Body of pancreas (tissue), 4 donors: ENCODE measurements around the gene ITPK1. TPM values are rescaled to one million over a fixed set of nuclear protein-coding genes. Genes with fewer than 3 reads are reported as not detected.

ENCODE experiments used
- ATAC-seq: fragments of 150-250 bp; one replicate; pipeline ENCODE4 v1.9.1; 2016
- DNase-seq, 4 donors: peaks; one replicate each; pipeline ENCODE4 v3.0.0-alpha.2; 2019
- H3K27ac ChIP-seq, 4 donors: fragments of 200-600 bp; sonication (generic); 1 replicate in 3 of 4; 2 replicates in 1 of 4; pipeline versions ENCODE4 v1.5.1 to v1.6.1; 2016 to 2019; ENCODE audit warnings: mild to moderate bottlenecking in 1 of 4, mixed read lengths in 1 of 4, moderate library complexity in 1 of 4
- H3K27me3 ChIP-seq, 2 donors: fragments of 200-600 bp; sonication (generic); one replicate each; pipeline ENCODE4 v1.6.0; 2016; ENCODE audit warnings: mild to moderate bottlenecking in 1 of 2
- H3K36me3 ChIP-seq, 2 donors: fragments of 200-600 bp; sonication (generic); replicated peaks in 1 of 2; 2 replicates each; pipeline ENCODE4 v1.5.1; 2016; ENCODE audit warnings: low read depth in 2 of 2; ENCODE audit not compliant: insufficient read depth in 1 of 2
- H3K4me1 ChIP-seq: fragments of 200-600 bp; sonication (generic); one replicate; pipeline ENCODE4 v1.6.0; 2016
- H3K4me3 ChIP-seq, 2 donors: fragments of 200-600 bp; sonication (generic); 1 replicate in 1 of 2; 2 replicates in 1 of 2; pipeline ENCODE4 v1.5.1; 2016 to 2019
- H3K9me3 ChIP-seq, 3 donors: fragments of 200-600 bp; sonication (generic); 1 replicate in 2 of 3; 2 replicates in 1 of 3; pipeline ENCODE4 v1.5.1; 2016
- POLR2A ChIP-seq, 3 donors: fragments of 450-650 bp; IDR thresholded peaks; one replicate each; pipeline ENCODE4 v1.6.1; 2016; ENCODE audit warnings: antibody characterized with exemption in 3 of 3, mild to moderate bottlenecking in 2 of 3
- WGBS, 2 donors: methylation state at CpG; one replicate each; pipeline ENCODE4 v1.1.5; 2017; 5-methylcytosine and 5-hydroxymethylcytosine counted together
- intact Hi-C: fragments of 100-400 bp; cut with DNase I; formaldehyde crosslinking; loops from one replicate; pipeline ENCODE4 v1.15.1; 2023
- total RNA-seq, 2 donors: library from RNA; depleted of rRNA; stranded (reverse); fragments of >200 nt; gene quantifications; one replicate each; pipeline ENCODE4 v1.1.0, GENCODE V29; 2016
- TF ChIP-seq, protein P1 (sequence below), 7 experiments: fragments of 450-650 bp in 4 of 7; fragments of 200-600 bp in 3 of 7; sonication (generic) in 3 of 7; IDR thresholded peaks; one replicate each; pipeline ENCODE4 v1.5.1; 2016 to 2019; ENCODE audit warnings: antibody characterized with exemption in 7 of 7

ITPK1 gene
- total RNA-seq, 2 donors from 2014 or later, result 30.1 to 32.6 TPM

DNA sequence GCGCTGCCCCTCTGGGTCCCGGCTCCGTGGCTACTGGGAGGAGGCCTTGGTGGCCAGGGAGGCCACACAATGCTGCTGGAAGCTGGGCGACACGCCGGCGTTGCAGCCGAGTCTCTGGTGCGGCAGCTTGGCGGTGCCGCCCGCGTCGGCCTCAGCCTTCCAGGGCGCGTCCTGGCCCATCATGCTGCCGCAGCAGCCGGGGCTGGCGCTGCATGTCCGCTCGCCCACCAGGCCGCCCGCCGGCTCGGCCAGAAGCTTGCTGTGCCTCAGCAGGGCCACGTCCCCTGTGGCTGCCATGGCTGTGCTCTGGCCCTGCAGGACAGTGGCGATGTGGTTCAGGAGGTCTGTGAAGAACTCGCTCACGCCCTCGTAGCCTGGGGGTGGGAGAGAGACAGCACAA lies 174.2 kb downstream of the ITPK1 start:
- 92 to 95% methylated on average over 12 to 19 of the region's 30 CpGs for WGBS, 2 donors
- DNase-seq (no peak), ATAC-seq (no peak)
- no peaks in the 10 kb centered on the region for H3K9me3 ChIP-seq
- H3K27me3 ChIP-seq, result no peaks in the 10 kb centered on the region
- TF ChIP-seq POLR2A (IDR thresholded peaks at IDR 0.05), result no peak
- H3K27ac ChIP-seq, result no peak overlapping the region
- H3K4me1 ChIP-seq, result peaks cover 4% of the 10 kb centered on the region
- intact Hi-C loops, result no loop called here
- no peak overlapping the region for H3K4me3 ChIP-seq
- H3K36me3 ChIP-seq, result peaks cover 0 to 1% of the 10 kb centered on the region in 2 donors

DNA sequence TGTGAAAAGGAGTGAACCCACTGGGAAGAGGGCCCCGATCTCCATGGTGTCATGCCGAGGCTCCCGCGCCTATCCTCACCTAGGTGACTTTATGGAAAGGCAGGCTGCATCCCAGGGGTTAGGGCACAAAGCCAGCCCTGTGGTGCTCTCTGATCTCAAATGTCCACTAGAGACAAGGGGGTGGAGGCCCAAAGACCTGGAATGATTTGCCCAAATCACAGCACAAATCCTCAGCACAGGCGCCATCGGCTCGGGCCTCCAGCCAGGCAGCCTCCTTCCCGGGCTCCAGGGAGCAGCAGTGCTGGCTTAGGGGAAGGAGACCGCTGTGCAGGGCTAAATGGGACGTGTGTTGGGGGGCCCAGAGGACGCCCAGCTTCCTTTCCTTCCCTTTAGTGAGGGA lies 175.2 kb downstream of the ITPK1 start:
- Histone ChIP-seq H3K9me3 (no peaks in the 10 kb centered on the region), H3K36me3 (peaks cover 0 to 1% of the 10 kb centered on the region in 2 donors), H3K27me3 (no peaks in the 10 kb centered on the region), H3K4me3 (no peak overlapping the region), H3K27ac (no peak overlapping the region), H3K4me1 (no peaks in the 10 kb centered on the region)
- ATAC-seq (no peak), DNase-seq (no peak)
- 84 to 98% methylated on average over 7 to 11 of the region's 11 CpGs for WGBS, 2 donors
- intact Hi-C loops, result no loop called here
- no peak for TF ChIP-seq POLR2A (IDR thresholded peaks at IDR 0.05)
- TF ChIP-seq, protein P1, sequence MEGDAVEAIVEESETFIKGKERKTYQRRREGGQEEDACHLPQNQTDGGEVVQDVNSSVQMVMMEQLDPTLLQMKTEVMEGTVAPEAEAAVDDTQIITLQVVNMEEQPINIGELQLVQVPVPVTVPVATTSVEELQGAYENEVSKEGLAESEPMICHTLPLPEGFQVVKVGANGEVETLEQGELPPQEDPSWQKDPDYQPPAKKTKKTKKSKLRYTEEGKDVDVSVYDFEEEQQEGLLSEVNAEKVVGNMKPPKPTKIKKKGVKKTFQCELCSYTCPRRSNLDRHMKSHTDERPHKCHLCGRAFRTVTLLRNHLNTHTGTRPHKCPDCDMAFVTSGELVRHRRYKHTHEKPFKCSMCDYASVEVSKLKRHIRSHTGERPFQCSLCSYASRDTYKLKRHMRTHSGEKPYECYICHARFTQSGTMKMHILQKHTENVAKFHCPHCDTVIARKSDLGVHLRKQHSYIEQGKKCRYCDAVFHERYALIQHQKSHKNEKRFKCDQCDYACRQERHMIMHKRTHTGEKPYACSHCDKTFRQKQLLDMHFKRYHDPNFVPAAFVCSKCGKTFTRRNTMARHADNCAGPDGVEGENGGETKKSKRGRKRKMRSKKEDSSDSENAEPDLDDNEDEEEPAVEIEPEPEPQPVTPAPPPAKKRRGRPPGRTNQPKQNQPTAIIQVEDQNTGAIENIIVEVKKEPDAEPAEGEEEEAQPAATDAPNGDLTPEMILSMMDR (IDR thresholded peaks at IDR 0.05), result no peak

DNA sequence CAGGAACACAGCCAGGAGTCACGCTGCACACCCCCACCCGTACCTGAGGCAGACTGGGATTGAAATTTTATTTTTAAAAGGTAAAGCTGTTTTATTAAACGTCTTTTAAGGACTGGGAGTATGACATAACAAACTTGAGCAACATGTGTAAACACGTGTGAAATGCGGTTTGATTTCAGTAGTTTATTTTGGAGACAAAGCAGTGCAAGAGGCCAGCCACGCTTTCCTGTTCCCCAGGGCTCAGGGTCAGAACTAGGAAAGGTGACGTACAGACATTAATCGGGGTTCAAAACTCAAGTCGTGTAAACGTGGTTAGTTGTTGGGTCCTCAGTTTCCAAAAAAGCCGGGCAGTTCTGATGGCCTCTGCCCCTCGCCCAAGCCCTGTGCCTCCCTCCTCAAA lies 176.0 kb downstream of the ITPK1 start:
- Histone ChIP-seq H3K4me1 (no peaks in the 10 kb centered on the region), H3K27me3 (no peaks in the 10 kb centered on the region), H3K9me3 (no peaks in the 10 kb centered on the region), H3K27ac (no peak overlapping the region), H3K4me3 (no peak overlapping the region), H3K36me3 (peaks cover 0 to 1% of the 10 kb centered on the region in 2 donors)
- ATAC-seq, result no peak
- TF ChIP-seq POLR2A (IDR thresholded peaks at IDR 0.05), result no peak
- TF ChIP-seq, protein P1 (IDR thresholded peaks at IDR 0.05), result no peak
- DNase-seq, result no peak
- intact Hi-C loops, result no loop called here
- WGBS, 2 donors, result 83 to 87% methylated on average over 12 of the region's 12 CpGs

DNA sequence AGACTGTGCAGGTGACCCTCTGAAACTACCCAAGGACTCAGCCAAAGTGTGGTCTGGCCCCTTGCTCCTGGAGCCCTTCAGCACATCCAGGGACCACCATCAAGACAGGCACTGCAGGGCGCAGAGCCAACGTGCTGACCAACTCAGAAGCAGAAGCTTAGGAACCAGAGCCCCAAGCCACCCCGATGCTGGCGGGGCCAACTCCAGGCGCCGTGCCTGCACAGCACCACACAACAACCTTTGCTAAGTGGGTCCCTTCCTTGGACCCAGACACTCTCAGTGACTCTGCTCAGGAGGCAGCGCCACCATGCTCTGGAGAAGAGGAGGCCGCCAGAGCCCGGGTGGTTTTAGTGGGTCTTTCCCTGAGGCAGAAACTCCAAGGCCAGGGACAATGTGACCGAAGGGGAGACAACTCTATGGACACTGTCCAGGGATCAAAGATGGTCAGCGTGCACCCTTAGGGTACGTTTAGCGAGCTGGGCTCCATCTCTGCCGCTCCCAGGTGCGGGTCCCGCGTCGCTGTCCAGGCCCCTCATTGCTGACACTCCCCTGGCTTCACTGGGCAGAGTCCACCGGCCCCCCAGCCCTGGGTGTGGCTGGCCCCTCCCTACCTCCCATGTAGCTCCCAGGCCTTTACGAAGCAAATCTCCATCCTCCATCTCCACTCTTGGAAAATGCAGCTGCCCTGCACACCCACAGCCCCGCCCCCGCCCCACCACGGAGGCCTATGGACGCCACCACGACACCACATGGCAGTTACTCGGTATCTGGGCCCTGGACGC lies 176.6 kb downstream of the ITPK1 start:
- no peaks in the 10 kb centered on the region for H3K27me3 ChIP-seq
- no peak for ATAC-seq
- no peaks in the 10 kb centered on the region for H3K4me1 ChIP-seq
- H3K27ac ChIP-seq, result peak overlapping the region in 1 of 4 donors; percentile 0
- DNase-seq, result no peak
- no peak for TF ChIP-seq POLR2A (IDR thresholded peaks at IDR 0.05)
- TF ChIP-seq, protein P1 (IDR thresholded peaks at IDR 0.05), result no peak
- H3K36me3 ChIP-seq, result peaks cover 0 to 1% of the 10 kb centered on the region in 2 donors
- no peak overlapping the region for H3K4me3 ChIP-seq
- H3K9me3 ChIP-seq, result no peaks in the 10 kb centered on the region
- intact Hi-C loops, result no loop called here
- WGBS, 2 donors, result 93 to 95% methylated on average over 26 to 27 of the region's 27 CpGs

DNA sequence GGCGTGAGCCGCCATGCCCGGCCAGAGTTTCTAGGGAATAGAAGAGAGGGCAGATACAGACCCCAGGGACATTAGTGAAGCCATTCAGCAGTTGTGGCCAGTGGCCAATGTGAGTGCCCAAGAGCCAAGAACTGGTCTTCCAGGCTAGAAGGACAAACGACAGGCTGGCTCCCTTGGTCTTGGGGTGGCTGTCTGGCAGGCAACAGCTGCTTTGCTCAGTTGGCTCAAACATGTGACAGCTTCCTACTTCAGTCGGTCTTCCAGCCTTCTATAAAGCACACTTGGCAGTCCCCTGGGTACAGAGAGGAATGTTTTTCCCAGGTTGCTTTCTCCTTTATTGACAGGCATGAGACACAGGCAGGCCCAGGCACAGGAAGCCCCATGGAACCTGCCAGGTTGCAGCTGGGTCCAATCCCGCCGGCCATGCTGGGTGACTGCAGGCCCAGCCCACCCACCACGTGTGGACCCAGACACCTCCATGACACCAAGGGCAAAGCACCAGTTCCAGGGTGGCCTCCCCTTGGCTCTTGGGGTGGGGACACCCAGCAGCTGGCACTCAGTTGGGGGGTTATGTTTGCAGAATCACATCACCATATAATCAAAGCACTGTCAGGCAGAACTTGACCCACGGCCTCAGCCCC lies 177.4 kb downstream of the ITPK1 start:
- peaks cover 0 to 1% of the 10 kb centered on the region in 2 donors for H3K36me3 ChIP-seq
- no peak for TF ChIP-seq POLR2A (IDR thresholded peaks at IDR 0.05)
- TF ChIP-seq, protein P1 (IDR thresholded peaks at IDR 0.05), result no peak
- H3K9me3 ChIP-seq, result no peaks in the 10 kb centered on the region
- intact Hi-C loops, result no loop called here
- H3K4me3 ChIP-seq, result no peak overlapping the region
- 66 to 72% methylated on average over 5 to 9 of the region's 9 CpGs for WGBS, 2 donors
- ATAC-seq (peak; percentile 19), DNase-seq (peak in 1 of 4 donors; percentile 58)
- peak overlapping the region in 1 of 4 donors; percentile 0 for H3K27ac ChIP-seq
- H3K27me3 ChIP-seq, result no peaks in the 10 kb centered on the region
- no peaks in the 10 kb centered on the region for H3K4me1 ChIP-seq
